ENCODE results near the gene MICAL2. TPM values are rescaled to one million over a fixed set of nuclear protein-coding genes. Genes with fewer than 3 reads are reported as not detected.

The MICAL2 gene
- polyA plus RNA-seq, 2 of the 4 experiments (the other 2 are of a cell fraction) = 39.8 to 42.1 TPM

GRCh38 chr11:12073886-12074285 is 36.5 kb upstream of the MICAL2 start:
- DNase-seq (ENCODE audit: low read depth in 1 of 2, low spot score in 1 of 2) (no peak), FAIRE-seq (no peak), ATAC-seq (no peak)
- 89% methylated on average over 4 of the region's 4 CpGs for WGBS (ENCODE audit: missing lambda C conversion rate)
- peaks cover 89% of the 10 kb centered on the region for H3K4me1 ChIP-seq
- ChIA-PET CTCF (interaction anchor here (0.8 to 1.4 kb wide), 4 partner anchors 13 to 163 kb away, joined by 4 read pairs; no protein-coding TSS in a partner anchor), POLR2A (no interaction called here)
- H3K9me3 ChIP-seq = peaks cover 7% of the 10 kb centered on the region; the same call in 2 of the 3 replicates
- no peak overlapping the region for H3K4me2 ChIP-seq
- peak overlapping the region; percentile 97 for H3K27ac ChIP-seq
- TF ChIP-seq MAZ (IDR thresholded peaks at IDR 0.05; ENCODE audit: borderline replicate concordance, low read depth, low read length) (no peak), CBX2 (IDR thresholded peaks at IDR 0.05; ENCODE audit: borderline replicate concordance, low read depth) (no peak), RAD21 (conservative IDR thresholded peaks at IDR 0.05 in 1 of 2, IDR thresholded peaks at IDR 0.05 in 1 of 2) (no peak), NR3C1 (IDR thresholded peaks at IDR 0.05) (no peak), RFX5 (IDR thresholded peaks at IDR 0.05) (no peak), TFCP2L1 (CRISPR knock-in tag; IDR thresholded peaks at IDR 0.05) (no peak), NFE2L2 (conservative IDR thresholded peaks at IDR 0.05; ENCODE audit: low read length) (no peak), HMGXB4 (CRISPR knock-in tag; IDR thresholded peaks at IDR 0.05; ENCODE audit: borderline replicate concordance) (no peak), RCOR1 (IDR thresholded peaks at IDR 0.05; ENCODE audit: low read depth, low read length) (no peak), JUN (IDR thresholded peaks at IDR 0.05) (no peak), ZFP36 (IDR thresholded peaks at IDR 0.05; ENCODE audit: borderline replicate concordance, partially characterized antibody) (no peak), BCL3 (IDR thresholded peaks at IDR 0.05) (no peak), E2F6 (IDR thresholded peaks at IDR 0.05; ENCODE audit: borderline replicate concordance, low read depth) (no peak), ELK1 (IDR thresholded peaks at IDR 0.05; ENCODE audit: low read depth, low read length) (no peak)
- no peak overlapping the region for H3K4me3 ChIP-seq

- ChIA-PET POLR2A (no interaction called here), CTCF (interaction anchor here (0.8 to 5.8 kb wide), 6 partner anchors 8 to 162 kb away, joined by 4 to 37 read pairs (median 4); no protein-coding TSS in a partner anchor)
- Histone ChIP-seq H3K4me3 (no peak overlapping the region), H3K9me3 (peaks cover 7% of the 10 kb centered on the region; the same call in 2 of the 3 replicates), H3K4me2 (0 out of 3 replicates have a peak overlapping the region, but pooled peaks have one; percentile 84), H3K4me1 (peaks cover 88% of the 10 kb centered on the region), H3K27ac (peak overlapping the region; percentile 97)
- TF ChIP-seq TP53 (CRISPR knock-in tag; IDR thresholded peaks at IDR 0.05) (no peak), SMC3 (IDR thresholded peaks at IDR 0.05) (no peak), CHD4 (IDR thresholded peaks at IDR 0.05; ENCODE audit: borderline replicate concordance) (no peak)
- DNase-seq (ENCODE audit: low read depth in 1 of 2, low spot score in 1 of 2) = peak in 1 of 2 experiments; percentile 46
- FAIRE-seq = no peak
- WGBS (ENCODE audit: missing lambda C conversion rate) = 86% methylated on average over 6 of the region's 6 CpGs
- no peak for ATAC-seq
These were observed 35.7 kb upstream of the MICAL2 start for GRCh38 chr11:12074529-12075195.

Measured in A549 (cell line).